IPS-15b (cell line): ENCODE results near the gene PARN.

ENCODE experiments used
- H3K27me3 ChIP-seq: one replicate; pipeline ENCODE4 v1.6.1; 2013; ENCODE audit warnings: low read length; ENCODE audit not compliant: control insufficient read depth, insufficient read depth
- H3K36me3 ChIP-seq: one replicate; pipeline ENCODE4 v1.6.1; 2013; ENCODE audit warnings: low read length; ENCODE audit not compliant: control insufficient read depth, insufficient read depth
- H3K4me1 ChIP-seq: one replicate; pipeline ENCODE4 v1.6.1; 2013; ENCODE audit warnings: mild to moderate bottlenecking, low read length; ENCODE audit not compliant: control insufficient read depth, insufficient read depth
- H3K4me3 ChIP-seq: one replicate; pipeline ENCODE4 v1.5.1; 2013; ENCODE audit warnings: low read depth, low read length
- H3K9ac ChIP-seq: one replicate; pipeline ENCODE4 v1.6.1; 2013; ENCODE audit warnings: low read depth, mild to moderate bottlenecking, low read length
- H3K9me3 ChIP-seq: one replicate; pipeline ENCODE4 v1.6.1; 2013; ENCODE audit warnings: mild to moderate bottlenecking, low read length; ENCODE audit not compliant: control insufficient read depth, insufficient read depth

The PARN gene

GRCh38 chr16:14539156-14539555 is 90.9 kb downstream of the PARN start:
- H3K9ac ChIP-seq, result no peak overlapping the region
- H3K4me3 ChIP-seq, result no peak overlapping the region
- no peaks in the 10 kb centered on the region for H3K36me3 ChIP-seq
- no peaks in the 10 kb centered on the region for H3K9me3 ChIP-seq
- H3K4me1 ChIP-seq, result no peaks in the 10 kb centered on the region
- no peaks in the 10 kb centered on the region for H3K27me3 ChIP-seq

DNA sequence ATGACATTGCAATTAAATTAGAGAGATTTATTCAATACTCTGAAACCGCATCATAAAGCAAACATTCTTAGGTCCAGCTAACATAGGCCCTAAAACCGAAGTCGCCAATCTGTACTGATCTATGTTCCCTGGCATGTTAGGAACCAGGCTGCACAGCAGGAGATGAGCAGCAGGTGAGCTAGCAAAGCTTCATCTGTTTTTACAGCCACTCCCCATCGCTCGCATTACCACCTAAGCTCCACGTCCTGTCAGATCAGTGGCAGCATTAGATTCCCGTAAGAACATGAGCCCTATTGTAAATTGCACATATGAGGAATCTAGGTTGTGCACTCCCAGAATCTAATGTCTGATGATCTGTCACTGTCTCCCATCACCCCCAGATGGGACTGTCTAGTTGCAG is 91.5 kb downstream of the PARN start:
- no peak overlapping the region for H3K9ac ChIP-seq
- no peak overlapping the region for H3K4me3 ChIP-seq
- no peaks in the 10 kb centered on the region for H3K27me3 ChIP-seq
- H3K36me3 ChIP-seq, result no peaks in the 10 kb centered on the region
- H3K4me1 ChIP-seq, result no peaks in the 10 kb centered on the region
- peaks cover 2% of the 10 kb centered on the region for H3K9me3 ChIP-seq

DNA sequence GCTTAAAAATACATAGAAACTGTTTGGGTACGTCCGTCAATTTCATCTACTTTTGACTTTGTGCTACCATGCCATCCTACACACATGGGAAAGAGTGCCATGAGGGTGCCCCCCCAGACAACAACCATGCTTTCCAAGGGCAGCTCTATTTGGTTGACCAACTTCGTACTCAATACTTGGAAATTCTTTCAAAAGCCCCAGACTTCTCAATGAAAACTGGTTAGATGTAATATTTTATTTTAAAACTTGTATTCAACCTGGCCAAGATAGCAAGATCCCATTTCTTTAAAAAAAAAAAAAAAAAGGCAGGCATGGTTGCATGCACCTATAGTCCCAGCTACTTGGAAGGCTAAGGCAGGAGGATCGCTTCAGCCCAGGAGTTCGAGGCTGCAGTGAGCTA is 98.4 kb downstream of the PARN start:
- H3K36me3 ChIP-seq, result peaks cover 3% of the 10 kb centered on the region
- H3K9me3 ChIP-seq, result peaks cover 5% of the 10 kb centered on the region
- no peak overlapping the region for H3K4me3 ChIP-seq
- H3K9ac ChIP-seq, result no peak overlapping the region
- no peaks in the 10 kb centered on the region for H3K27me3 ChIP-seq
- H3K4me1 ChIP-seq, result peaks cover 8% of the 10 kb centered on the region

- Histone ChIP-seq H3K27me3 (no peaks in the 10 kb centered on the region), H3K4me1 (peaks cover 8% of the 10 kb centered on the region), H3K9me3 (peaks cover 5% of the 10 kb centered on the region), H3K9ac (no peak overlapping the region), H3K4me3 (no peak overlapping the region), H3K36me3 (peaks cover 3% of the 10 kb centered on the region)
These were observed 99.0 kb downstream of the PARN start for GRCh38 chr16:14531101-14531500.

DNA sequence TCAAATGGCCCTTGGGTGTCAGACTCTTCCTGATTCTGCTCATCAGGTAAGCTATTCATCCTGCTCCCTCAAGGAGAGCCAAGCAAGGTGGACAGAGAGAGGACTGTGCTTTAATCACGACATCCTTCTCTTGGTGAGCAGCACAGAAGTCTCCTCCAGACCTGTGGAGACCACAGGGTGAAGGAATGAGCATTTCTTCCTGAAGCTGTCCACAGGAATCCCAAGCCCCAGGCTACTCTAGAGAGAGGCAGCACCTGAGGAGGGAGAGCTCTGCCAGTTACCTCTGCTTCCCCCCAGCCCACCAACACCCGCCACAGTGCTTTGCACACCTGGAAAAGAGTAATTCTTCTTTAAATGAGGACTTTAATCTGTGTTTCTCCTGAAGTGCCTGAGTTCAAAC is 100.0 kb downstream of the PARN start:
- Histone ChIP-seq H3K36me3 (peaks cover 3% of the 10 kb centered on the region), H3K9me3 (peaks cover 5% of the 10 kb centered on the region), H3K4me1 (peaks cover 13% of the 10 kb centered on the region), H3K9ac (no peak overlapping the region), H3K4me3 (no peak overlapping the region), H3K27me3 (no peaks in the 10 kb centered on the region)

DNA sequence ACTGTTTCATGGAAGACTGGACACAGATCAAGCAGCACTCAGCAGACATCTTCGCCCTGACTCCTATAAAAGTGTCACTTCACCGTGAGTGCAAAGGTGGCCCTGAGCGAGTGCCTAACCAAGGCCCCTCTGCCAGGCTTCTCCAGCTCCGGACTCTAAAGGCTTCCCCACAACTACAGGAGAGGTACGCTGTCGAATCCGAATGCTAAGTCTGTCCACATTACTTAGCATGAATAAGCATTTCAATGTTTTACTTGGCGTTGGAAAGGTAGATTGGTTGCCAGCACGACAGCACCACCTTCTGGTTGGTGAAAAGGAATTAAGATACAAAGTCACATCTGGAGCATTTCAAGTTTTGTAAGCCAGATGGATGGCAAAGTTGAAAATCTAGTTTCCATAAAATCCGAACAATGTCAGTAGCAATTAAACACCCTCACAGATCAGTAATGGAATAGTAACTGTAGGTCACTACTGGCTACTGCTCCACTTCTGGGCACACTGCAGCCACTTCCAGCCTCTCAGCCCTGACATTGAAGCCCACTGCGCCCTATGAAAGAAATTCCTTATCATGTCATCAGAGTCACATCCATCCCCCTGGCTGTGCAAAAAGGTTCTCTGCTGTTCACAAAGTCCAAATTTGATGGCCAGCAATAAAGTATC is 100.9 kb downstream of the PARN start:
- peaks cover 17% of the 10 kb centered on the region for H3K4me1 ChIP-seq
- H3K27me3 ChIP-seq, result no peaks in the 10 kb centered on the region
- peaks cover 3% of the 10 kb centered on the region for H3K36me3 ChIP-seq
- H3K9me3 ChIP-seq, result peaks cover 5% of the 10 kb centered on the region
- H3K9ac ChIP-seq, result no peak overlapping the region
- H3K4me3 ChIP-seq, result no peak overlapping the region

- no peaks in the 10 kb centered on the region for H3K36me3 ChIP-seq
- no peaks in the 10 kb centered on the region for H3K27me3 ChIP-seq
- H3K9ac ChIP-seq, result no peak overlapping the region
- H3K9me3 ChIP-seq, result no peaks in the 10 kb centered on the region
- peaks cover 26% of the 10 kb centered on the region for H3K4me1 ChIP-seq
- no peak overlapping the region for H3K4me3 ChIP-seq
These were observed 101.8 kb downstream of the PARN start for GRCh38 chr16:14528306-14528705.

DNA sequence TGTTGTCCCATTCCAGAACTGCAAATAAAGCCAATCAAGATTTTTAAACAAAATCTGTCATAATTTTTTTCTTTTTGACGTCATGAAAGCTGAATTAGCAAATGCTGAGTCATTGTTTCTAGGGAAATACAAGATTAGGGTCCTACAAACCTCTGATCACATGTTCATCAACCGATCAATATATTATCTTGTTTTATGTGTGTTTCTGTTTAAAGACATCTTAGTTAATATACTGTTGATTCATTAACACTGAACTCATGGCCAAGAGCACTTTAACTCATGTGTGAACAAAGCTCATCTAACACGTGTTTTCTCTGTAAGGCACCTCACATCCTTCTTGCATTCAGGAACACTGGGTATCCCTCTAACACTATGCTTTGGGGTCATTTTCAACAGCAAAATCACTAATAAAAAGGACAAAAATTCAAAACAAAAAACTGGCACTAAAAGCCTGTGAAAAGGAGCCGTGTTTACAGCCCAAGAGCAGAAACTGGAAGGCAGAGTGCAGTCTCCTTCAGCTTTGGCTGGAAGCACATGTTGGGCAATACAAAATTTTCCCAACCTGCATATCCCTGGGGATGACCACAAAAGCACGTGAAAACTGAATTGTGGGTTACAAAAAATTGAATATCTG is 102.5 kb downstream of the PARN start:
- H3K27me3 ChIP-seq, result no peaks in the 10 kb centered on the region

DNA sequence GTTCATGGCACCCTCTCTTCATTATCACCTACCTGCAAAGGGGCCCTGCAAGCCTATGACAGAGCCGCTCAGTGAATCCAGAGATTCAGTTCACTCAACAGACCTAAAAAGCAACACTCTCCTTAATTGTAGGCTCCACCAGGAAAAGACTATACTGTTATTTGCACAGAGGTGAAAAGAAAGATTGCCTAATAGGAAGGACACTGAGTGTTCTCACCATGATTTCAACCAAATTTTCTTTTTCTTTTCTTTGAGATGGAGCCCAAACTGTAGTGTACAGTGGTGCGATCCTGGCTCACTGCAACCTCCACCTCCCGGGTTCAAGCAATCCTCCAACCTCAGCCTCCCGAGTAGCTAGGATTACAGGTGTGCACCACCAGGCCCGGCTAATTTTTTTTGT is 104.5 kb downstream of the PARN start:
- H3K4me3 ChIP-seq, result no peak overlapping the region
- no peak overlapping the region for H3K9ac ChIP-seq
- H3K27me3 ChIP-seq, result no peaks in the 10 kb centered on the region
- no peaks in the 10 kb centered on the region for H3K36me3 ChIP-seq
- H3K9me3 ChIP-seq, result no peaks in the 10 kb centered on the region
- H3K4me1 ChIP-seq, result peaks cover 38% of the 10 kb centered on the region

More for the DNA sequence above, 102.5 kb downstream of the PARN start:
- Histone ChIP-seq H3K36me3 (no peaks in the 10 kb centered on the region), H3K4me3 (no peak overlapping the region), H3K9ac (no peak overlapping the region), H3K4me1 (peaks cover 28% of the 10 kb centered on the region), H3K9me3 (no peaks in the 10 kb centered on the region)

DNA sequence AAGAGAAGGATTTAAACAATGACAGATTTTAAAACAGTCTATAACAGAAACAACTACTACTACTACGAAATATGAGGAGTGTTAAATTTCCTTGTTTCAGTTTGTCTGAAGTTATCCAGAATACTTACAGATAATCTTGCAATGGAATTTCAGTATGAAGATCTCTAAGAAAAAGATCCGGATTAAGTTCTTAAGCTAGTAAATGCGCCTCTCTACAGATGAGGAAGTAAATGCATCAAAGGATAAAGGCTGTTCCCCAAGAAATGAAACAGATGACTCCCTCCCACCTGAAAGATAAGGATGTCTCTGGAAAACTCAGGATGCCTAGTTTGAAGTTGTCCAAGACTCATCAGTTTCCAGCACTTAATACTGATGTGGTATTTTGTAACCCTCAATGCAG is 105.1 kb downstream of the PARN start:
- no peaks in the 10 kb centered on the region for H3K27me3 ChIP-seq
- no peak overlapping the region for H3K4me3 ChIP-seq
- H3K4me1 ChIP-seq, result peaks cover 38% of the 10 kb centered on the region
- no peaks in the 10 kb centered on the region for H3K9me3 ChIP-seq
- no peak overlapping the region for H3K9ac ChIP-seq
- H3K36me3 ChIP-seq, result no peaks in the 10 kb centered on the region

DNA sequence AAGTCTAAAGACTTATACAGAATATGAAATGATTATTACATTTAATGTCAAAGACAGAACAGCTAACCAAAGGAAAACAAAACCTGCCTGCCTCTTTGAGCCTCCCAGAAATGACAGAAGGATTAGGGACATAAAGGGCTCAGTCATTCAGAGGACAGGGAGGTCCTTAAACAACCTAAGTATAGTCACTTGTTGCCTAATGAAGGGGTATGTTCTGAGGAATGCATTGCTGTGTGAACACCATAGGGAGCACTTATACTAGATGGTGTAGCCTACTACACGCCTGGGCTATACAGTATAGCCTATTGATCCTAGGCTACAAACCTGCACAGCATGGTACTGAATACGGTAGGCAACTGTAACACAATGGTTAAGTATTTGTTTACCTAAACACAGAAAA is 106.4 kb downstream of the PARN start:
- no peaks in the 10 kb centered on the region for H3K9me3 ChIP-seq
- H3K36me3 ChIP-seq, result no peaks in the 10 kb centered on the region
- H3K9ac ChIP-seq, result no peak overlapping the region
- H3K27me3 ChIP-seq, result no peaks in the 10 kb centered on the region
- no peak overlapping the region for H3K4me3 ChIP-seq
- H3K4me1 ChIP-seq, result peaks cover 39% of the 10 kb centered on the region

GRCh38 chr16:14522671-14523070 is 107.4 kb downstream of the PARN start:
- no peaks in the 10 kb centered on the region for H3K36me3 ChIP-seq
- H3K9me3 ChIP-seq, result no peaks in the 10 kb centered on the region
- H3K9ac ChIP-seq, result no peak overlapping the region
- no peak overlapping the region for H3K4me3 ChIP-seq
- H3K27me3 ChIP-seq, result no peaks in the 10 kb centered on the region
- peaks cover 34% of the 10 kb centered on the region for H3K4me1 ChIP-seq
